ENCODE results near the gene PIK3R3. TPM values are rescaled to one million over a fixed set of nuclear protein-coding genes. Genes with fewer than 3 reads are reported as not detected.

PIK3R3 gene
- total and polyA plus RNA-seq, 9 of the 15 experiments (the other 6 are each of a cell fraction or from before 2014, with no cell fraction given): 1.4 to 7.7 (median 4.6) TPM

DNA sequence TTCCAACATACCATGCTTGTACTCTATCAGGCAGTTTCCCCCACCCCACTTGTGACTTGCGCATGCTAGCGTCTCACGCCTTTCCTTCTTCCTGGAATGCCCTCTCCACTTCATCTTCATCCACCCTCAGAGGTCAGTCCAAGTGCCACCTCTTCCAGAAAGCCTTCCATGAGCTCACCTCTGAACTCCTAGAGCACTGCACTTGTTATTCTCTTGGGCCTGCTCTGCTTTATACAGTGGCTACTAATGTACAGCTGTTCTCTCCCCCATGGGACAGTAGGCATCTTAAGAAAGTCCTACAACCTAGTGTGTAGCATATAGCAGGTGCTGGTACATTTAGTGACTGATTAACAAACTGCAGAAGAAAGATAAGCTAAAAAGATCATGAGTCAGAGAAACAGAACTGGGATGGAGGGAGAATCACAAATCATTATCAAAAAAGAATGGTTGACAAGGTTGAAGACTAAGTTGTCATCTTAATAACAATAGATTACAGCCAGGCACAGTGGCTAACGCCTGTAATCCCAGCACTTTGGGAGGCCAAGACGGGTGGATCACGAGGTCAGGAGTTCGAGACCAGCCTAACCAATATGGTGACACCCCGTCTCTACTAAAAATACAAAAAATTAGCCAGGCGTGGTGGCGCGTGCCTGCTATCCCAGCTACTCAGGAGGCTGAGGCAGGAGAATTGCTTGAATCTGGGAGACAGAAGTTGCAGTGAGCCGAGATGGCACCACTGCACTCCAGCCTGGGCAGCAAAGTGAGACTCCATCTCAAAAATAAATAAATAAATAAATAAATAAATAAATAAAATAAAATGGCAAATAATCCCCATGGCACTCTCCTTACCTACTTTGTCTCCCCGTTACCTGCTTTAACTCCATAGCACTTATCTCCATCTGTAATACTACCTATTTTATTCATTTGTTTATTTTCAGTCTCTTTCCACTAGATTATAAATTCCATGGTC, 26.2 kb upstream of the PIK3R3 start (continued):
- TF ChIP-seq RFX7 (CRISPR knock-in tag; IDR thresholded peaks at IDR 0.05) (no peak), ZNF324 (CRISPR knock-in tag; IDR thresholded peaks at IDR 0.05) (no peak), CEBPB (tag; IDR thresholded peaks at IDR 0.05) (no peak; the same call in 1 of the 2 replicates), HNRNPUL1 (IDR thresholded peaks at IDR 0.05; ENCODE audit: low read length) (no peak), ZNF282 (CRISPR knock-in tag; IDR thresholded peaks at IDR 0.05) (no peak), GTF2E2 (tag; IDR thresholded peaks at IDR 0.05) (peak; percentile 70; the same call in 1 of the 2 replicates), BRCA1 (IDR thresholded peaks at IDR 0.05) (no peak), BRCA1 (CRISPR knock-in tag; IDR thresholded peaks at IDR 0.05) (no peak), LEF1 (IDR thresholded peaks at IDR 0.05) (peak; percentile 97), HDAC1 (IDR thresholded peaks at IDR 0.05) (peak; percentile 89 to 99), POLR2A (conservative IDR thresholded peaks at IDR 0.05) (no peak), ZNF668 (CRISPR knock-in tag; IDR thresholded peaks at IDR 0.05) (peak; percentile 72; the same call in 1 of the 2 replicates)
- TF ChIP-seq, protein P1, sequence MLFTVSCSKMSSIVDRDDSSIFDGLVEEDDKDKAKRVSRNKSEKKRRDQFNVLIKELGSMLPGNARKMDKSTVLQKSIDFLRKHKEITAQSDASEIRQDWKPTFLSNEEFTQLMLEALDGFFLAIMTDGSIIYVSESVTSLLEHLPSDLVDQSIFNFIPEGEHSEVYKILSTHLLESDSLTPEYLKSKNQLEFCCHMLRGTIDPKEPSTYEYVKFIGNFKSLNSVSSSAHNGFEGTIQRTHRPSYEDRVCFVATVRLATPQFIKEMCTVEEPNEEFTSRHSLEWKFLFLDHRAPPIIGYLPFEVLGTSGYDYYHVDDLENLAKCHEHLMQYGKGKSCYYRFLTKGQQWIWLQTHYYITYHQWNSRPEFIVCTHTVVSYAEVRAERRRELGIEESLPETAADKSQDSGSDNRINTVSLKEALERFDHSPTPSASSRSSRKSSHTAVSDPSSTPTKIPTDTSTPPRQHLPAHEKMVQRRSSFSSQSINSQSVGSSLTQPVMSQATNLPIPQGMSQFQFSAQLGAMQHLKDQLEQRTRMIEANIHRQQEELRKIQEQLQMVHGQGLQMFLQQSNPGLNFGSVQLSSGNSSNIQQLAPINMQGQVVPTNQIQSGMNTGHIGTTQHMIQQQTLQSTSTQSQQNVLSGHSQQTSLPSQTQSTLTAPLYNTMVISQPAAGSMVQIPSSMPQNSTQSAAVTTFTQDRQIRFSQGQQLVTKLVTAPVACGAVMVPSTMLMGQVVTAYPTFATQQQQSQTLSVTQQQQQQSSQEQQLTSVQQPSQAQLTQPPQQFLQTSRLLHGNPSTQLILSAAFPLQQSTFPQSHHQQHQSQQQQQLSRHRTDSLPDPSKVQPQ (CRISPR knock-in tag; IDR thresholded peaks at IDR 0.05; ENCODE audit: borderline replicate concordance): no peak
- TF ChIP-seq, protein P2, sequence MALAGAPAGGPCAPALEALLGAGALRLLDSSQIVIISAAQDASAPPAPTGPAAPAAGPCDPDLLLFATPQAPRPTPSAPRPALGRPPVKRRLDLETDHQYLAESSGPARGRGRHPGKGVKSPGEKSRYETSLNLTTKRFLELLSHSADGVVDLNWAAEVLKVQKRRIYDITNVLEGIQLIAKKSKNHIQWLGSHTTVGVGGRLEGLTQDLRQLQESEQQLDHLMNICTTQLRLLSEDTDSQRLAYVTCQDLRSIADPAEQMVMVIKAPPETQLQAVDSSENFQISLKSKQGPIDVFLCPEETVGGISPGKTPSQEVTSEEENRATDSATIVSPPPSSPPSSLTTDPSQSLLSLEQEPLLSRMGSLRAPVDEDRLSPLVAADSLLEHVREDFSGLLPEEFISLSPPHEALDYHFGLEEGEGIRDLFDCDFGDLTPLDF (CRISPR knock-in tag; IDR thresholded peaks at IDR 0.05): no peak
- TF ChIP-seq, protein P3, sequence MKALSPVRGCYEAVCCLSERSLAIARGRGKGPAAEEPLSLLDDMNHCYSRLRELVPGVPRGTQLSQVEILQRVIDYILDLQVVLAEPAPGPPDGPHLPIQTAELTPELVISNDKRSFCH (CRISPR knock-in tag; IDR thresholded peaks at IDR 0.05): no peak
- TF ChIP-seq, protein P3 (tag; IDR thresholded peaks at IDR 0.05): no peak; the same call in 1 of the 2 replicates
- TF ChIP-seq, protein P4, sequence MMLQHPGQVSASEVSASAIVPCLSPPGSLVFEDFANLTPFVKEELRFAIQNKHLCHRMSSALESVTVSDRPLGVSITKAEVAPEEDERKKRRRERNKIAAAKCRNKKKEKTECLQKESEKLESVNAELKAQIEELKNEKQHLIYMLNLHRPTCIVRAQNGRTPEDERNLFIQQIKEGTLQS (IDR thresholded peaks at IDR 0.05): peak; percentile 96
- TF ChIP-seq, protein P4 (CRISPR knock-in tag; conservative IDR thresholded peaks at IDR 0.05): peak; percentile 97
- TF ChIP-seq, protein P5, sequence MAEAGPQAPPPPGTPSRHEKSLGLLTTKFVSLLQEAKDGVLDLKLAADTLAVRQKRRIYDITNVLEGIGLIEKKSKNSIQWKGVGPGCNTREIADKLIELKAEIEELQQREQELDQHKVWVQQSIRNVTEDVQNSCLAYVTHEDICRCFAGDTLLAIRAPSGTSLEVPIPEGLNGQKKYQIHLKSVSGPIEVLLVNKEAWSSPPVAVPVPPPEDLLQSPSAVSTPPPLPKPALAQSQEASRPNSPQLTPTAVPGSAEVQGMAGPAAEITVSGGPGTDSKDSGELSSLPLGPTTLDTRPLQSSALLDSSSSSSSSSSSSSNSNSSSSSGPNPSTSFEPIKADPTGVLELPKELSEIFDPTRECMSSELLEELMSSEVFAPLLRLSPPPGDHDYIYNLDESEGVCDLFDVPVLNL (CRISPR knock-in tag; IDR thresholded peaks at IDR 0.05; ENCODE audit: low read depth): no peak
- TF ChIP-seq, protein P6, sequence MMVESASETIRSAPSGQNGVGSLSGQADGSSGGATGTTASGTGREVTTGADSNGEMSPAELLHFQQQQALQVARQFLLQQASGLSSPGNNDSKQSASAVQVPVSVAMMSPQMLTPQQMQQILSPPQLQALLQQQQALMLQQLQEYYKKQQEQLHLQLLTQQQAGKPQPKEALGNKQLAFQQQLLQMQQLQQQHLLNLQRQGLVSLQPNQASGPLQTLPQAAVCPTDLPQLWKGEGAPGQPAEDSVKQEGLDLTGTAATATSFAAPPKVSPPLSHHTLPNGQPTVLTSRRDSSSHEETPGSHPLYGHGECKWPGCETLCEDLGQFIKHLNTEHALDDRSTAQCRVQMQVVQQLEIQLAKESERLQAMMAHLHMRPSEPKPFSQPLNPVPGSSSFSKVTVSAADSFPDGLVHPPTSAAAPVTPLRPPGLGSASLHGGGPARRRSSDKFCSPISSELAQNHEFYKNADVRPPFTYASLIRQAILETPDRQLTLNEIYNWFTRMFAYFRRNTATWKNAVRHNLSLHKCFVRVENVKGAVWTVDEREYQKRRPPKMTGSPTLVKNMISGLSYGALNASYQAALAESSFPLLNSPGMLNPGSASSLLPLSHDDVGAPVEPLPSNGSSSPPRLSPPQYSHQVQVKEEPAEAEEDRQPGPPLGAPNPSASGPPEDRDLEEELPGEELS (CRISPR knock-in tag; IDR thresholded peaks at IDR 0.05; ENCODE audit: borderline replicate concordance): no peak

Data from K562 (cell line).